Hepatocyte (in vitro differentiated cells): Measurements from ENCODE around the gene KHDRBS2.

Experiments
- CTCF ChIP-seq: fragments of 200-600 bp; sonication (generic); IDR thresholded peaks from 2 replicates; pipeline ENCODE4 v1.5.1; 2016; ENCODE audit warnings: antibody characterized with exemption, mild to moderate bottlenecking; ENCODE audit not compliant: poor library complexity
- EZH2 ChIP-seq: fragments of 200-600 bp; sonication (generic); IDR thresholded peaks from 2 replicates; pipeline ENCODE4 v1.6.1; 2016; ENCODE audit warnings: antibody characterized with exemption, mild to moderate bottlenecking, borderline replicate concordance

- no peak for TF ChIP-seq CTCF
- TF ChIP-seq EZH2, result no peak
These were observed 110.8 kb downstream of the KHDRBS2 start for GRCh38 chr6:62175195-62175594.
